ENCODE results near the gene UNC13A.

GRCh38 chr19:17647071-17648020 is 40.8 kb downstream of the UNC13A start:
- no peak for TF ChIP-seq CTCF (IDR thresholded peaks at IDR 0.05; ENCODE audit: insufficient read depth, low read length, poor library complexity, severe bottlenecking)
- TF ChIP-seq EZH2phosphoT487 (conservative IDR thresholded peaks at IDR 0.05; ENCODE audit: low read length) = no peak
